Measurements from ENCODE around the gene PTPRH.
"Not testable (repeated sequence)": the region's sequence is repeated elsewhere in the genome, so short reads cannot be mapped to it uniquely, and the experiment has no call there.

PTPRH gene

GRCh38 chr19:55224038-55224665 lies 14.9 kb upstream of the PTPRH start:
- no peak for DNase-seq

DNA sequence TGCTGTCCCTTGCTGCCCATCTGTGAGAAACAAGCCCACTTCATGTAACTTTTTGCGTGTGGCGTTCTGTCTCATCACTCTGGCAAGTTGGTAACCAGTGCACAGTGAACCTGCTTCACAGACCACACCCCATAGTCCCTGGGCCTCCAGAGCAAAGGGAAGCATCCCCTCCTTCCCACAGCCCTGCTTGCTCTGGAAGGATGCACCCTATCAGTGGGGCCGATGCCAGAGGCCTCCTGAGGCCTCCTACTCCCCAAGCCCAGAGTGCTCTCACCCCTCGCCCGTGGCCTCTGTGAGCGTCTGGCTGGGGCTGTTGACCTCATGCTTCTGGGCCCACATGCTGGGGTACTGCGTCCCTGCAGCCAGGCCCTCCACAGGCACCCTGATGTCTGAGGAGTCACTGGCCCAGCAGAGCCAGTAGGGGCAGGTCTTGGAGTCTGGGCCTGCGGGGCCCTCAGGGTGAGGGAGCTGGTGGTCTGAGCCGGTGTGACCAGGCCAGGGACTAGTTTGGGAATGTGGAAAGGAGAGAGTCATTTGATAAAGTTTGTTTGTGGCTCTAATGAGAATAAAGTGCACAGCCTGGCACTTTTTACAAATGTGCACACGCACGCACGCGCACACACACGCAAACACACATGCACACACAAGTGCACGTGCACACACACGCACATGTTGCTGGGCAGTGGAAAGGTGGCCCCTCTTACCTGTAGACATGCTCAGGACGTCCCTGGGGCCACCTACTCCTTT lies 14.2 kb upstream of the PTPRH start:
- no peak for DNase-seq

DNA sequence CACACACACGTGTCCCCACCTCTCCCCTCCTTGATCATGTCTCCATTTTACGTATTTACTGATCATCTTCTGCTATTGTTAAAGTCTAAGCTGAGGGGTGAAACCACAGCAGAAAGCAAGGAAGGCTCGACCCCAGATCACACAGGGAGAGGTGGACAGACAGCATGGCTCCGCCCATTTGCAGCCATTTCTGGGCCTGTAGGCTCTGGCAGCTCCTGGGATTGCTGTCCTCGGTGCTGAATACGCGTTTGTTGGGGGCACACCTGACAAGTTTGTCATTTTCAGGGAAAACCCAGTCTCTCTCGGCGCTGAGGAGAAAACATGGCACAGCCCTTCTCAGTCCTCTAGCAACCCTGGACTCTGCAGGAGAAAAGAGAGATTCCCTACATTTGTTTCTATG lies 11.2 kb upstream of the PTPRH start:
- no peak for DNase-seq

DNA sequence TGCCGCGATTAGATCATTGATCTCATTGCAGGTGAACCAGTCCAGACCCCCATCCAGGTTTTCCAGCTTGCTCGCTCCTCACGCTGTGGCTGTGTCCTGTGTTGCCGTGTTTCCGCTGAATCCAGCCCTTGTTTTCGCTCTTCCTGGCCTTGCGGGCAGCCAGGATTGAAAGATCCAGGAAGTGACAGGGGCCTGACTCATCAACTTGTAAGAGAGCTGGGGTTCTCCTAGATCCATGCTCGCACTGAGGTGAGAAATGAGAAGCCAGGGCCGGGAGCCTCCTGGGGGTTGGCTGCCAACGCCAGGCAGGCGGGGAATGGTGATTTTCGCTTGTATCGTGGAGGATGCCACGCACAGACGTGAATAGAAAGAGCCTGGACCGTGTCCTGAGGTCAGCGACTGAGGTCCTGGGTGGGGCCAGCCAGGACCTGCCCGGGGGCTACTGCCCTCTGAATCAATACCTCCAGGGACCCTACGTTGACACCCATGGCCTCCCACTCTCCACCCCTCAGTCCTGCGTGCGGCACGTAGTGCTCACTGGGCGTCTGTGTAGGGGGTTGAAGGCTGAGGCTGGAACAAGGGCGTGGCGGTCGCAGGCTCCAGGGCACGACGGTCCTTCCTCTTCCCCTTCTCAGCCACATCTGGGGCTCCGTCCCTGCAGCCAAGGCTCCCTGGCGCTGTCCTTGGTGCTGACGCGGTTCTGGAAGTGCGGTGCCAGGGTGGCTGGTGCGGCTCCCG lies 7.3 kb upstream of the PTPRH start:
- DNase-seq: peak; percentile 72

DNA sequence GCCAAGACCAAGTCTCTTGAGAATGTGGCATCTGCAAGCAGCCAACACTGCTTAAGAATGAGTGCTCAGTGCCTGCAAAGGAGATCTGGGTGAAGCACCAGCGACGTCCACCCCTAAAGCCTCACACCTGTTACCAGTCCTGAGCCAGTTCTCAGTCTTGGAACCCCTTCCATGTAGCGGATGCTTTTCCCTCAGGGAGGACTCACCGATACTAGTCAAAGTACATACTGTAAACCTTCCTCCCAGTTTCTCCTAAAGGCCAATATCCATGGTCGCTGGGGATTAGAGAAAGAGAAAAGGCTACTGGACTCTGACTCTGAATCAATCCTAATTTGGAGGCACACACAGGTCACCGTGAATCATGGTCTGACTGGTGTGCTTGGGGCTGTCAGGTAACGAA lies 4.2 kb upstream of the PTPRH start:
- DNase-seq: no peak

GRCh38 chr19:55212447-55212846 lies 3.1 kb upstream of the PTPRH start:
- DNase-seq: peak; percentile 63

DNA sequence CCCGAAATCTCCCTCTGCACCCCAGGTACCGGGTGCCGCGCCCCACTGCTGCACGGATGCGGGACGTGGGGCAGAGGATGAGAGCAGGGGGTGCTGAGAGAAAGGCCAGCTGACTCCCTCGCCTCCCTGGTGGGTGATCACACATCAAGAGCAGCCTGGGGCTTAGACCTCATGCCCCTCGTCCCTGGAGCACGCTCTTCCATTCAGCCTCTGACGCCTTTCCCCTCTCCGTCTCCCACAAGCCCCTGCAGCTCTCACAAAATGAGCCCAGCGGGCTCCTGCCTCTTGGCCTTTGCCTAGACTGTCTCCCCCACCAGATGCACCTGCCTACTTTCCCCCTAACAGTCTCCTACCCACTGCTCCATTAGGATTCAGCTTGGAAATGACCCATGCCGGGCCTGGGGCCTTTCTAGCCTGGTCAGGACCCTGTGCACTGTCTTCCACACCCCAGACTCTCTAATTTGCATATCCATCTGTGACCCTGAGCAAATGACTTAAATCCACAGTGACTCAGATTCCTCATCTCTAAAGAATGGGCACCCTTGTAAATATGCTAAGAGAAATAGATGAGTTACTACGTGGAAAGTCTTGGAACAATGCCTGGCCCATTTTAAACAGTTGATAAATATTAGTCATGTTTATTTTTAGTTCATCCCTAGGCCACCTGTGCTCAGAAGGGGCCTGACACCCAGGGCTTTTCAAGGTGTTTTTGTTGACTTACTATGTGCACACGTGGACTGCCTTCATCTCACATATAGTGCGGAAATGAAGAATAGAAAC lies 582 bp upstream of the PTPRH start:
- no peak for DNase-seq

DNA sequence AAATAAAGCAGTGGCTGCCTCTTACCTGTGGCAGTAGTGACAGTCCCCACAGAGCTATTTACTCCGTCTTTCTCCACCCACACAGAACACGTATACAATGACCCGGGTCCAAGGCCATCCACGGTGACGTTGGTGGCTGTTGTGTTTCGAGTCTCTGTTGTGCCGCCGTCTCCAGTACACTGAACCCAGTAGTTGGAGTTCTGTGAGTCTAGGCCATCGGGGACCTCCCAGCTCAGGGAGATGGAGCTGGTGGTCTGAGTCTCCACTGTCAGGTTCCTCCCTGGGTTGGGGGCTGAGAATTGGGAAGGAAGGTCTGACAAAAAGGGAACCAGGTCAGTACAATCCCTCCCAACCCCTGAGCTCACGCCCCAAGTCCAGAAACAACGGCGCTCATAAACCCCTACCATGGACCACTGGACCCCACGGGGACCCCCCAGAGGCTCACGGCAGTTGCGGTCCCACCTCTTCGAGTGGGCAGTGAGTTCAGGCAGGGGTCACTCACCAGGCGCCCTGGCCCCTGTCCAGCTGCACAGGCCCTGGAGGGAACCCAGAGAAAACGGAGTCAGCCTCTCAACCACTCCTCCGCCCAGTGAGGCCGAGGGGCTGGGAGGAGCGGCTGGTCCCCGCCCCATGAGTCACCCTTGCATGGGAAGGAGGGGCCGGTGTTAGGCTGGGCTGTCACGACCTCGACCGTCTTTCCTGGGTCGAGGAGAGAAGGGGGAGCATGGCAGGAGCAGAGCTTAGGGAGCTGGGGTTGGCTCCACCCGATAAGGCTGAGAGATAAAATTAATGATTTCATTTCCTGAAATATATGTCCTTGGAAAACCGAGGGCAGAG lies 2.4 kb downstream of the PTPRH start:
- DNase-seq: peak; percentile 47

GRCh38 chr19:55202199-55202598 lies 7.1 kb downstream of the PTPRH start:
- DNase-seq: not testable (repeated sequence)

DNA sequence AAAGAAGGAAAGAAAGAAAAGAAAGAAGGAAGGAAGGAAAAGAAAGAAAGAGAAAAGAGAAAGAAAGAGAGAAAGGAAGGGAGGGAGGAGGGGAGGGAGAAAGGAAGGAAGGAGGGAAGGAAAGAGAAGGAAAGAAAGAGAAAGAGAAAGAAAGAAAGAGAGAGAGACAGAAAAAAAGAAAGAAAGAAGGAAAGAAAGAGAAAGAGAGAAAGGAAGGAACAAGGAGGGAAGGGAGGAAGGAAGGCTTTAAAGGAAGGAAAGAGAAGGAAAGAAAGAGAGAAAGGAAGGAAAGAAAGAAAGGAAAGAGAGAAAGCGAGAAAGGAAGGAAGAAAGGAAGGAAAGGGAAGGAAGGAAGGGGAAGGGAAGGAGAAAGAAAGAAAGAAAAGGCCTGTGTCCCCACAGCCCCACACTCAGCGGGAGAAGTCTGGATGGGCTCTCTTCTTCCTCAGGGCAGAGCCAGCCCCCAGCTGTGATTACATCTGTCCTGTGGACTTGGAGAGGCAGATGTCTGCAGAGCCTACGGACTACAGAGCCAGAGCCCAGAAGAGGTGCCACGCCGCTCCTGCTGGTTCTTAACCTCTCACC lies 9.6 kb downstream of the PTPRH start:
- DNase-seq: no peak

DNA sequence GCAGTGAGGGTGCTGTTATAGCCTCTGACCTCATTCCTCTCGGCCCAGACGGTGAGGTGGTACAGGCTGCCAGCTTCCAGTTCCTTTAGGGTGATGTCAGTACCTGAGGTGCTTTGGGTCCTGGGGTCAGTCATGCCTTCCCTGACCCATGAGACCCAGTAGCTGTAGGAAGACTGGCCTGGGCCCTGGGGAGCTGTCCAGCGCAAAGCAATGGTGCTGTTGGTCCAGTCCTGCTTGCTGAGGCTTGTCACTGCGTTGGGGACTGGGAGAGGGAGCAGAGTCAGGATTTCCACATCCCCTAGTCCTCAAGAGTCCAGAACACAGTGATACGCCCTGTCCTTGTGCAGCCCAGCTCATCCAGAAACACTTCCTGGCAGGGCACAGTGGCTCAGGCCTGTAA lies 10.7 kb downstream of the PTPRH start:
- DNase-seq: no peak

DNA sequence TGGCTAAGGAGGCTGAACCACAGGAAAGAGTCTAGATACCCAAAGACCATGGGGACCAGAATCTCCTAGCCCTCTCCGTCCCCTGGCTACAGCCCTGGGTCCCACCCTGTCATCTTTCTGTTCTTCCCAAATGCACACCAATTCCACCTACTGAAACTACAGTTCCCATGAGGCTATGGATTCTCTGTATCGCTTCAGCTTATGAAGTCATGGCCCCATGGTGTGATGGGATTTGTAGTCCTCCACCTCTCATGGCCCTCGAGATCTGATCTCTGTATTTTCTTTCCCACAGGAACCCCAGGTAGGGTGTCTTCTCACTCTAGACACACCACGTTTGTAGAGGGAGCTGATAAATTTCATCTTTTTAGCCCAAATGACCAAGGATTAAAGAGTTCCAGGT lies 11.8 kb downstream of the PTPRH start:
- DNase-seq: peak; percentile 36

- no peak for DNase-seq
These were observed 12.5 kb downstream of the PTPRH start for GRCh38 chr19:55196803-55197202.

GRCh38 chr19:55193481-55193880 lies 15.8 kb downstream of the PTPRH start:
- DNase-seq: no peak

DNA sequence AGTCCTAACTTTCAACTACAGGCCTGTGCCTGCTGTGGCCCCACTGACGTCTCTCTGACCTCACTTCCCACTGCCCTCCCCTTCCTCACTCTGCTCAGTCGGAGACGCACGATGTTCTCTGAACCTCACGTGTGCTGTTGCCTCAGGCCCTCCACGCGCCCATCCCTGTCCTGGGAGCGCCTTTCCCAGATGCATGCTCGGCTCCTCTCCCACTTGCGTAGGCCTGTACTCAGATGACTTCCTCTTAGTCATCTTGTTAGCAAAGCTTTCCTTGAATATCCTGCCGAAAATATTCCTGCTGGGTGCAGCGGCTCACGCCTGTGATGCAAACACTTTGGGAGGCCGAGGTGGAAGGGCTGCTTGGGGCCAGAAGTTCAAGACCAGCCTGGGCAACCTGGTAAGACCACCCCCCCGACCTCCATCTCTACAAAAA lies 19.9 kb downstream of the PTPRH start:
- no peak for DNase-seq

GRCh38 chr19:55188625-55189024 lies 20.7 kb downstream of the PTPRH start:
- DNase-seq: no peak

DNA sequence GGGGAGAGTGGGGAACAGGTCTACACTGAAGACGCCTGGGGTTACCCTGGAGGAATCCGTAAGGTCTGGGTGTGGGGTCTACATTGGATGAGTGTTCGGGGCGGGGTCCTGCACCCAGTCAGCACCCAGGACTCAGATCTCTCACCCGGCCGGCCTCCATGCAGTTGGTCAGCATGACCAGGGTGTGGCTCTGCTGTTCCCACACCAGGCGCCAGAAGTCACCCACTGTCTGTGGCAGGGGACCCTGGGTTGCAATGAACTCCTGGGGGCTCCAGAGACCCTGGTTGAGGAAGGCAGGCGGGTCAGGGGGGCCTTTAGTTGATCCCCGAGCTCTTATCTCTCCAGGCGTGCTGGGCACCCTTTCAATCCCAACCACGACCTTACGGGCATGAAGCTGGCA lies 23.2 kb downstream of the PTPRH start:
- no peak for DNase-seq

- DNase-seq: no peak
These were observed 27.6 kb downstream of the PTPRH start for GRCh38 chr19:55181740-55182139.

DNA sequence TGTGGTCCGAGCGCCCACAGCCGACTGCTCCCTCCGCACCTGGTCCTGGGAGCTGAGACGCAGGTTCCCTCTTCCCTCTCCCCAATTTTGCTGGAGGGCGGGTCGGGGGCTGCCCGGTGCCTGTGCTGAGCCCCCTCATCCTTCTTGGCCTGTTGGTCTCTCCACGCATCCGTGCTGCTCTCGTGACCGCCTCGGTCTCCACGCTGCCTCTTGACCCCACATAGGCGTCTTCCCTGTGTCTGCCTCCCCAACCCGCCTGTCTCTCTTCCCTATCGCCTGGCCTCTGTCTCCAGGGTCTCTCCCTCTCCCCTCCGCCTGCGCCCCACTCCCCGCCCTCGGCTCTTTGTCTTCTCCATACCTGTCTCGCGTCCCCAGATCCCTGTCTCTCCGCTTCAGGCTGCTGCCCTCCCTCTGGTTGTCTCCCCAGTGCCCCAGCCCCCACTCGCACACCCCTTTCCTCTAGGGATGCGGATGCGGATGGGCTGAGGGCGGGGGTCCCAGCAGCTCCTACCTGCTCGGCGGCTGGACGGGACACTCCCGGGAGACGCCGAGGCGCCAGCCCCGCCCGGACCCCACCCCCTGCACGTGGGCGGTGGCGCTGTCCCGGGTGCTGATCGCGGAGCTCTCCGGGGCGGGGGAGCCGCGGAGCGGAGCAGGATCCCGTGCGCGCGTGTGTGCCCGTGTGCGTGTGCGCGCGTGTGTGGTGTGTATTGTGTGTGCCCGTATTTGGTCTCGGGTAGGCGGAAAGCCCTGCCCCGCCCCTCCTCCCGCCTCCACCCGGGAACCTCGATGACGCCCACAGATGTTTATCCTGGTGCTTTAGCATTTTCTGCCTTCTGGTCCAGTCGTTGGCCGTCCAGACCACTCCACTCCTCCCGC lies 29.5 kb downstream of the PTPRH start, which contains the start of gene SYT5:
Gene SYT5 (minus strand): TSS at position 684 of the 879 bp plus-strand sequence. CDS start 1,248 bp downstream, outside the sequence.
- peak; percentile 50 for DNase-seq

DNA sequence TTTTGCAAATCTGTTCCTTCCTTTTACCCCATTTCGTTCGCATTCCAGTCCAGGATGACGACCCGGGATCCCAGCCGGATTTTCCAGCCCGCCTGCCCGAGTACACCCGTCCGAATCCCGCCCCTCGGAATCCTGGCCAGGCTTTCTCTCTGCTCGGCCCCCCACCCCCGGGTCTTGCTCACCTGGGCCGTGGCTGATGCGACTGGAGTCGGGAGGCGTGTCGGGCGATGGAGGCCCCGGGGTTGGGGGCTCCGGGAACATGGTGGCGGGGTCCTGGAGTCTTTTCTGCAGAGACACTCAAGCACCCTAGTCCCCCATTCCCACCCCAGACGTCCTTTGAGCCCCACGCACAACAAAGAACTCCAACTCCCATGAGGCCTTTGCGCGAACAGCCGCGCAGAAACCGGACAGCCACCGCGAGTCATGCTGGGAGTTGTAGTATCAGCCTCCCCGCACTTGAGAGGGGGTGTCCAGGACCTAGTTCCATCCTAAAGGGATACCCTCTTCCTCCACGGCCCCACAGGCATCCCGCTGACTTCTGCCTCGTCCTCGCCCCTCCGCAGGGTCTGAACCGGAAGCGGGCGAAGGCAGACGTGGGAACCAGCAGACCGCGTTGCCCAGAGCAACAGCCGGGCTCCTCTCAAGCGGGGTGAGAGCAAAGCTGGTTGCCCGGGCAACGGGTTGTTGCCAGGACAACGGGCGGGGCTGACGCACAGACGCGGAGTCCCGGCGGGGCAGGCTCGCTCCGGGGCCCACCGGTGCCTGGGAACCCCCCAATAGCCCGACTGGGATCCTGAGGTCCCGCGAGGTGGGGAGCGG lies 30.3 kb downstream of the PTPRH start:
- peak; percentile 88 for DNase-seq
